ENCODE measurements around the gene VPS33B. TPM values are rescaled to one million over a fixed set of nuclear protein-coding genes. Genes with fewer than 3 reads are reported as not detected.
A peak's percentile ranks its signal among the peaks of the same experiment; 100 is the strongest.

VPS33B gene
- total and polyA plus RNA-seq, 2 experiments from 2014 or later, result 8.8 to 15.2 TPM

DNA sequence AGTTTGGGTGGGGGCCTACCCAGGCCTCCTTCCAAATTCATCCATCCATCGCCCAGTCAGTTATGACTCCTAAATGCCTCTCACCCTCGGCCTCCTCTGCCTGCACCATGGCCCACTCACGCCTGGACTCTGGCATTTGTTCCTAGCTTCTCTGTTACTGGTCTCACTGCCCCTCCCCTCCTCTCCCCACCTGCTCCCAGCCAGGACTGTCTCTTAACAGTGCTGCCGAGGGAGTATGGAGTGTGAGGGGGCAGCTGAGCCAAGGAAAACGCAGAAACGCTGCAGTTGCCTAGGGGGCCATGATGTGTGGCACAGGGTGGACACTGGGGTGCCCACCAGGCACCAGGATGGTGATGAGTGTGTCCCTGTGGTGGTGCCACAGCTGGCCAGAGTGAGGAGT lies 64.6 kb downstream of the VPS33B start:
- Histone ChIP-seq H3K36me3 (ENCODE audit: insufficient read depth) (peaks cover 4% of the 10 kb centered on the region), H3K4me1 (ENCODE audit: insufficient read depth) (peaks cover 13% of the 10 kb centered on the region), H3F3A (replicated peaks; ENCODE audit: low read depth) (peaks cover 17% of the 10 kb centered on the region; the same call in 1 of the 2 replicates), H3K27me3 (ENCODE audit: insufficient read depth) (no peaks in the 10 kb centered on the region), H3K4me3 (peak overlapping the region; percentile 75), H4K20me1 (replicated peaks; ENCODE audit: insufficient read depth) (0 out of 2 replicates have a peak, but pooled peaks cover 5% of the 10 kb centered on the region), H3K27ac (ENCODE audit: low read depth) (no peak overlapping the region), H3K79me2 (replicated peaks; ENCODE audit: insufficient read depth) (no peaks in the 10 kb centered on the region), H2AFZ (peak overlapping the region; percentile 74; the same call in 1 of the 2 replicates), H3K9me2 (ENCODE audit: insufficient read depth) (no peaks in the 10 kb centered on the region), H3K4me2 (peak overlapping the region; percentile 84)
- DNase-seq (ENCODE audit: low spot score) (no peak), ATAC-seq (no peak)
- H3K36me3 Mint-ChIP-seq (ENCODE audit: low read depth), result peaks cover 40% of the 10 kb centered on the region
- H3K4me3 Mint-ChIP-seq, result peak overlapping the region; percentile 80
- H3K27ac Mint-ChIP-seq, result peak overlapping the region; percentile 71
- TF ChIP-seq EZH2phosphoT487 (IDR thresholded peaks at IDR 0.05; ENCODE audit: unreplicated experiment) (no peak), ZNF114 (CRISPR knock-in tag; IDR thresholded peaks at IDR 0.05) (no peak), JUNB (IDR thresholded peaks at IDR 0.05; ENCODE audit: unreplicated experiment) (no peak), ZNF331 (CRISPR knock-in tag; IDR thresholded peaks at IDR 0.05; ENCODE audit: low read depth) (no peak), STAT1 (IDR thresholded peaks at IDR 0.05; ENCODE audit: unreplicated experiment) (no peak)
- TF ChIP-seq, protein P1, sequence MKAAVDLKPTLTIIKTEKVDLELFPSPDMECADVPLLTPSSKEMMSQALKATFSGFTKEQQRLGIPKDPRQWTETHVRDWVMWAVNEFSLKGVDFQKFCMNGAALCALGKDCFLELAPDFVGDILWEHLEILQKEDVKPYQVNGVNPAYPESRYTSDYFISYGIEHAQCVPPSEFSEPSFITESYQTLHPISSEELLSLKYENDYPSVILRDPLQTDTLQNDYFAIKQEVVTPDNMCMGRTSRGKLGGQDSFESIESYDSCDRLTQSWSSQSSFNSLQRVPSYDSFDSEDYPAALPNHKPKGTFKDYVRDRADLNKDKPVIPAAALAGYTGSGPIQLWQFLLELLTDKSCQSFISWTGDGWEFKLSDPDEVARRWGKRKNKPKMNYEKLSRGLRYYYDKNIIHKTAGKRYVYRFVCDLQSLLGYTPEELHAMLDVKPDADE (IDR thresholded peaks at IDR 0.05), result no peak
- TF ChIP-seq, protein P2, sequence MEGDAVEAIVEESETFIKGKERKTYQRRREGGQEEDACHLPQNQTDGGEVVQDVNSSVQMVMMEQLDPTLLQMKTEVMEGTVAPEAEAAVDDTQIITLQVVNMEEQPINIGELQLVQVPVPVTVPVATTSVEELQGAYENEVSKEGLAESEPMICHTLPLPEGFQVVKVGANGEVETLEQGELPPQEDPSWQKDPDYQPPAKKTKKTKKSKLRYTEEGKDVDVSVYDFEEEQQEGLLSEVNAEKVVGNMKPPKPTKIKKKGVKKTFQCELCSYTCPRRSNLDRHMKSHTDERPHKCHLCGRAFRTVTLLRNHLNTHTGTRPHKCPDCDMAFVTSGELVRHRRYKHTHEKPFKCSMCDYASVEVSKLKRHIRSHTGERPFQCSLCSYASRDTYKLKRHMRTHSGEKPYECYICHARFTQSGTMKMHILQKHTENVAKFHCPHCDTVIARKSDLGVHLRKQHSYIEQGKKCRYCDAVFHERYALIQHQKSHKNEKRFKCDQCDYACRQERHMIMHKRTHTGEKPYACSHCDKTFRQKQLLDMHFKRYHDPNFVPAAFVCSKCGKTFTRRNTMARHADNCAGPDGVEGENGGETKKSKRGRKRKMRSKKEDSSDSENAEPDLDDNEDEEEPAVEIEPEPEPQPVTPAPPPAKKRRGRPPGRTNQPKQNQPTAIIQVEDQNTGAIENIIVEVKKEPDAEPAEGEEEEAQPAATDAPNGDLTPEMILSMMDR (conservative IDR thresholded peaks at IDR 0.05; ENCODE audit: low read depth in 2 of 2), result no peak
- H3K4me1 Mint-ChIP-seq, result peaks cover 10% of the 10 kb centered on the region
- H3K27me3 Mint-ChIP-seq (ENCODE audit: insufficient read depth, low read depth, poor library complexity), result peaks cover 19% of the 10 kb centered on the region
- H3K9me3 Mint-ChIP-seq, result no peaks in the 10 kb centered on the region; the same call in 2 of the 3 replicates

DNA sequence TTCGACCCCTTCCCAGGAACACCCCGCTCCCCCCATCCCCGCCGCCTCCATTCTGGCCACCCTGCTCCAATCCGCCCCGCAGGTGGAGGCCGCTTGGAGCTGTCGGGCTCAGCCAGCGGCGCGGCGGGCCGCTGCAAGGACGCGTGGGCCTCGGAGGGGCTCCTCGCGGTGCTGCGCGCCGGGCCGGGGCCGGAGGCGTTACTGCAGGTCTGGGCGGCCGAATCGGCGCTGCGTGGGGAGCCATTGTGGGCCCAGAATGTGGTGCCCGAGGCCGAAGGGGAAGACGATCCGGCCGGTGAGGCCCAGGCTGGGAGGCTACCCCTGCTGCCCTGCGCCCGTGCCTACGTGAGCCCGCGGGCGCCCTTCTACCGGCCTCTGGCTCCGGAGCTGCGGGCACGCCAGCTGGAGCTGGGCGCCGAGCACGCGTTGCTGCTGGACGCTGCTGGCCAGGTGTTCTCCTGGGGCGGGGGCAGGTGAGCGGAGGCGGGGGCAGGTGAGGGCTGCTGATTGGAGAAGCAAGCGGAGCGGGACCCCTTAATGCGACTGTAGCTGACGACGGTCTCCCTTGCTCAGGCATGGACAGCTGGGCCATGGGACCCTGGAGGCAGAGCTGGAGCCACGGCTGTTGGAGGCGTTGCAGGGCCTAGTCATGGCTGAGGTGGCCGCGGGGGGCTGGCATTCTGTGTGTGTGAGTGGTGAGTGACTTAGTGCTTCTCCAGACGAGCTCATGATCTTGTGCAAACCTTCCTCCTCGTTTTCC lies 65.2 kb downstream of the VPS33B start:
- Histone ChIP-seq H4K20me1 (replicated peaks; ENCODE audit: insufficient read depth) (0 out of 2 replicates have a peak, but pooled peaks cover 2% of the 10 kb centered on the region), H3K9me2 (ENCODE audit: insufficient read depth) (no peaks in the 10 kb centered on the region), H3K27me3 (ENCODE audit: insufficient read depth) (no peaks in the 10 kb centered on the region), H2AFZ (peak overlapping the region; percentile 74; the same call in 1 of the 2 replicates), H3K36me3 (ENCODE audit: insufficient read depth) (peaks cover 2% of the 10 kb centered on the region), H3K4me1 (ENCODE audit: insufficient read depth) (peaks cover 13% of the 10 kb centered on the region), H3K79me2 (replicated peaks; ENCODE audit: insufficient read depth) (no peaks in the 10 kb centered on the region), H3F3A (replicated peaks; ENCODE audit: low read depth) (peaks cover 17% of the 10 kb centered on the region; the same call in 1 of the 2 replicates), H3K4me3 (peak overlapping the region; percentile 75), H3K27ac (ENCODE audit: low read depth) (no peak overlapping the region), H3K4me2 (peak overlapping the region; percentile 84)
- Mint-ChIP-seq H3K4me3 (peak overlapping the region; percentile 83), H3K27ac (peak overlapping the region; percentile 71; the same call in 1 of the 2 replicates), H3K36me3 (ENCODE audit: low read depth) (peaks cover 42% of the 10 kb centered on the region), H3K9me3 (no peaks in the 10 kb centered on the region; the same call in 2 of the 3 replicates), H3K4me1 (peaks cover 10% of the 10 kb centered on the region), H3K27me3 (ENCODE audit: insufficient read depth, low read depth, poor library complexity) (peaks cover 22% of the 10 kb centered on the region)
- TF ChIP-seq JUNB (IDR thresholded peaks at IDR 0.05; ENCODE audit: unreplicated experiment) (no peak), POLR2AphosphoS5 (IDR thresholded peaks at IDR 0.05; ENCODE audit: low read depth) (peak; percentile 71; the same call in 1 of the 2 replicates), CREB1 (CRISPR knock-in tag; IDR thresholded peaks at IDR 0.05; ENCODE audit: low read depth) (no peak), ZNF114 (CRISPR knock-in tag; IDR thresholded peaks at IDR 0.05) (no peak)
- DNase-seq (ENCODE audit: low spot score) (peak; percentile 67), ATAC-seq (peak; percentile 15)

Measured in GM23338 (cell line).